ENCODE data around the gene STK38L.

STK38L gene

GRCh38 chr12:27303139-27304111 lies 59.3 kb downstream of the STK38L start:
- peaks cover 34% of the 10 kb centered on the region for H3K36me3 Mint-ChIP-seq (ENCODE audit: low read depth)
- no peak overlapping the region for H3K4me3 Mint-ChIP-seq
- peaks cover 4% of the 10 kb centered on the region for H3K4me1 Mint-ChIP-seq
- H3K27me3 Mint-ChIP-seq (ENCODE audit: low read depth) = peaks cover 3% of the 10 kb centered on the region
- no peak overlapping the region for H3K27ac Mint-ChIP-seq
- H3K9me3 Mint-ChIP-seq = peaks cover 8% of the 10 kb centered on the region
- TF ChIP-seq, protein P1, sequence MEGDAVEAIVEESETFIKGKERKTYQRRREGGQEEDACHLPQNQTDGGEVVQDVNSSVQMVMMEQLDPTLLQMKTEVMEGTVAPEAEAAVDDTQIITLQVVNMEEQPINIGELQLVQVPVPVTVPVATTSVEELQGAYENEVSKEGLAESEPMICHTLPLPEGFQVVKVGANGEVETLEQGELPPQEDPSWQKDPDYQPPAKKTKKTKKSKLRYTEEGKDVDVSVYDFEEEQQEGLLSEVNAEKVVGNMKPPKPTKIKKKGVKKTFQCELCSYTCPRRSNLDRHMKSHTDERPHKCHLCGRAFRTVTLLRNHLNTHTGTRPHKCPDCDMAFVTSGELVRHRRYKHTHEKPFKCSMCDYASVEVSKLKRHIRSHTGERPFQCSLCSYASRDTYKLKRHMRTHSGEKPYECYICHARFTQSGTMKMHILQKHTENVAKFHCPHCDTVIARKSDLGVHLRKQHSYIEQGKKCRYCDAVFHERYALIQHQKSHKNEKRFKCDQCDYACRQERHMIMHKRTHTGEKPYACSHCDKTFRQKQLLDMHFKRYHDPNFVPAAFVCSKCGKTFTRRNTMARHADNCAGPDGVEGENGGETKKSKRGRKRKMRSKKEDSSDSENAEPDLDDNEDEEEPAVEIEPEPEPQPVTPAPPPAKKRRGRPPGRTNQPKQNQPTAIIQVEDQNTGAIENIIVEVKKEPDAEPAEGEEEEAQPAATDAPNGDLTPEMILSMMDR (IDR thresholded peaks at IDR 0.05; ENCODE audit: unreplicated experiment in 3 of 3) = no peak

GRCh38 chr12:27304856-27305255 lies 60.8 kb downstream of the STK38L start:
- TF ChIP-seq, protein P1 (IDR thresholded peaks at IDR 0.05; ENCODE audit: unreplicated experiment in 3 of 3) = no peak
- H3K4me3 Mint-ChIP-seq = no peak overlapping the region
- H3K36me3 Mint-ChIP-seq (ENCODE audit: low read depth) = peaks cover 25% of the 10 kb centered on the region
- peaks cover 4% of the 10 kb centered on the region for H3K4me1 Mint-ChIP-seq
- no peaks in the 10 kb centered on the region for H3K9me3 Mint-ChIP-seq
- no peaks in the 10 kb centered on the region for H3K27me3 Mint-ChIP-seq (ENCODE audit: low read depth)
- H3K27ac Mint-ChIP-seq = no peak overlapping the region

DNA sequence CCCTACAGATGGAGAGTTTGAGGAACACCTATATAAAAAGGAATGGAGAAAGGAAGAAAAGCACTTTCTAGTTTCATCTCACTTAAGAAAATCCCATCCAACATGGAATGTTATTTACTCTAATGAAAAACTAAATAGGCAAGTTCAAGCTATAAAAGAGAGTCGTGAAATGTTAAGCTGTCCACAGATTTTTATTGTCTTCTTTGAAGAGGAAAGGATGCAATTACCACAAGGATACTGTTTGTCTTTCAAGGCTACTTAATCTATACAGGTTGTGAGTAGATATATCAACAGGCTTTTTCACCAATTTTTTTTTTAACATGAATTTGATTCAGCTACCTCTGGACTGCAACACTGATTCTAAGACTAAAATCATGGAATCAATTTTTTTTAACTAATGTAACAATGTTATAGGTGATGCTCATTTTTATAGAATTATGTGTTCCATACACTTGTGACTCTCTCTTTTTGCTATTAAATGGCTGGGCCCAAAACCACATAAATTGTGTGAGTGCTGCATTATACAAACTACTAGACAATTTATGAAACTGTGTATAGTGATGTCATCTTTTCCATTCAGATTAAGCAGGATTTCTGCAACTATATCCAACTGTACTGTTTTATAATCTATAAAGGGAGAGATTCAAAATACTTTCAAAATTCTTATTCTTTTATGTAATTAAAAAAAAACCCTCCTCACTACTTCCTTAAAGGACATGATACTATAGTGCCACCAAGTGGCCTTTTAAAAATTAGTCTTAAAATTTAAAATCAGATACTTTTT lies 61.8 kb downstream of the STK38L start:
- Mint-ChIP-seq H3K36me3 (ENCODE audit: low read depth) (peaks cover 22% of the 10 kb centered on the region), H3K4me3 (no peak overlapping the region), H3K4me1 (peaks cover 4% of the 10 kb centered on the region), H3K27ac (no peak overlapping the region), H3K27me3 (ENCODE audit: low read depth) (no peaks in the 10 kb centered on the region), H3K9me3 (no peaks in the 10 kb centered on the region)
- TF ChIP-seq, protein P1 (IDR thresholded peaks at IDR 0.05; ENCODE audit: unreplicated experiment in 3 of 3) = peak; percentile 60 to 73 (median 62)

DNA sequence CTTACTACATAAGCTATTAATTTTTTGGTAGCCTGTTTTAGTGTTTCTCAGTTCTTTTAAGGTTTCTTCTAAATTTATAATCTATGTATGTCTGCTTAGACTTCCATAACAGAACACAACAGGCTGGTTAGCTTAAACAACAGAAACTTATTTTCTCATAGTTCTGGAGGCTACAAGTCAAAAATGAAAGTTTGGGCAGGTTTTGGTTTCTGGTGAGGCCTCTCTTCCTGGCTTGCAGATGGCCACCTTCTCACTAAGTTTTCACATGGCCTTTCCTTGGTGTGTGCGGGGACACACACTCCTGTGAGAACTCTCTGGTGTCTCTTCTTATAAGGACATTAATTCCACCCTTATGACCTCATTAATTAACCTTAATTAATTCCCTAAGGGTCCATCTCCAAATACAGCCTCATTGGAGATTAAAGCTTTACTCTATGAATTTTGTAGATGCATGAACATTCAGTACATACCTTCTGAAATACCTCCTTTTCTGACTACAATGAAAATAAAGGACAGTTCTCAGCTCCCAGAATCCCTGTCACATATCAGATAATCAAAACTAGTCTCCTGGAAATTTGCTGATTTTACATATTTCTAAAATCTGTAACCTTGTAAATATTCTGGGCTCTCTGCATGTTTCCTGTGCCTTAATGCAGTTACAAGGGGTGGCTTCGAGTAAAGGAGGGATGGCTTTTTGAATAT lies 65.4 kb downstream of the STK38L start:
- H3K4me1 Mint-ChIP-seq = no peaks in the 10 kb centered on the region
- TF ChIP-seq, protein P1 (IDR thresholded peaks at IDR 0.05; ENCODE audit: unreplicated experiment in 3 of 3) = no peak
- H3K9me3 Mint-ChIP-seq = no peaks in the 10 kb centered on the region
- H3K27me3 Mint-ChIP-seq (ENCODE audit: low read depth) = no peaks in the 10 kb centered on the region
- peaks cover 32% of the 10 kb centered on the region for H3K36me3 Mint-ChIP-seq (ENCODE audit: low read depth)
- H3K4me3 Mint-ChIP-seq = no peak overlapping the region
- H3K27ac Mint-ChIP-seq = no peak overlapping the region

DNA sequence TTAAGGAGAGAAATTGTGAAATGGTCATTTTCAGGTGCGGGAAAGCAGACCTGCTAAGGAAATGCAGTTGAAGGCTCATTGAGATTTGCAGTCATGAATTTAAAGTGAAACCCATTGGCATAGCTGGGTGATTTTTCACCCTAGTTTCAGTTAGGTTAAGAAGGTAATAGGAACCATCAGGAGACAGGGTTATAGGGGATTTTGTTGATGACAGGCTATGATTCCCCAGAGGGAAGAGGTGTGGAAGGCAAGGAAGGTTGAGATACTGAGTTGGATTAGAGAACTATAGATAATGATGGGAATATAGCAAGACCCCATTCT lies 65.9 kb downstream of the STK38L start:
- peaks cover 37% of the 10 kb centered on the region for H3K36me3 Mint-ChIP-seq (ENCODE audit: low read depth)
- H3K27me3 Mint-ChIP-seq (ENCODE audit: low read depth) = no peaks in the 10 kb centered on the region
- H3K4me3 Mint-ChIP-seq = no peak overlapping the region
- no peaks in the 10 kb centered on the region for H3K4me1 Mint-ChIP-seq
- TF ChIP-seq, protein P1 (IDR thresholded peaks at IDR 0.05; ENCODE audit: unreplicated experiment in 3 of 3) = no peak
- H3K9me3 Mint-ChIP-seq = no peaks in the 10 kb centered on the region
- H3K27ac Mint-ChIP-seq = no peak overlapping the region

Measured in nephron (organoid).